ENCODE data around the gene ARHGEF10L. TPM values are rescaled to one million over a fixed set of nuclear protein-coding genes. Genes with fewer than 3 reads are reported as not detected.
A peak's percentile ranks its signal among the peaks of the same experiment; 100 is the strongest.

ARHGEF10L gene
- total RNA-seq, 1 donor from 2014 or later, result 24.0 TPM

- H3K27me3 Mint-ChIP-seq (ENCODE audit: unreplicated experiment), result no peaks in the 10 kb centered on the region
- no peak overlapping the region for H3K4me3 Mint-ChIP-seq (ENCODE audit: unreplicated experiment)
- DNase-seq (ENCODE audit: extremely low spot score, unreplicated experiment), result no peak
- no peaks in the 10 kb centered on the region for H3K9me3 Mint-ChIP-seq (ENCODE audit: unreplicated experiment)
- peaks cover 17% of the 10 kb centered on the region for H3K36me3 Mint-ChIP-seq (ENCODE audit: unreplicated experiment)
- no peak overlapping the region for H3K27ac Mint-ChIP-seq (ENCODE audit: unreplicated experiment)
- H3K4me1 Mint-ChIP-seq (ENCODE audit: unreplicated experiment), result peaks cover 9% of the 10 kb centered on the region
- TF ChIP-seq CTCF (IDR thresholded peaks at IDR 0.05), result no peak
Observed at GRCh38 chr1:17655169-17655568, 115.7 kb downstream of the ARHGEF10L start.

GRCh38 chr1:17655922-17656321, 116.4 kb downstream of the ARHGEF10L start:
- no peak for TF ChIP-seq CTCF (IDR thresholded peaks at IDR 0.05)
- H3K27me3 Mint-ChIP-seq (ENCODE audit: unreplicated experiment), result no peaks in the 10 kb centered on the region
- no peaks in the 10 kb centered on the region for H3K9me3 Mint-ChIP-seq (ENCODE audit: unreplicated experiment)
- H3K4me3 Mint-ChIP-seq (ENCODE audit: unreplicated experiment), result no peak overlapping the region
- H3K27ac Mint-ChIP-seq (ENCODE audit: unreplicated experiment), result no peak overlapping the region
- peaks cover 9% of the 10 kb centered on the region for H3K4me1 Mint-ChIP-seq (ENCODE audit: unreplicated experiment)
- no peak for DNase-seq (ENCODE audit: extremely low spot score, unreplicated experiment)
- H3K36me3 Mint-ChIP-seq (ENCODE audit: unreplicated experiment), result peaks cover 17% of the 10 kb centered on the region

GRCh38 chr1:17657436-17657835, 117.9 kb downstream of the ARHGEF10L start:
- no peak overlapping the region for H3K4me3 Mint-ChIP-seq (ENCODE audit: unreplicated experiment)
- H3K4me1 Mint-ChIP-seq (ENCODE audit: unreplicated experiment), result peaks cover 9% of the 10 kb centered on the region
- peaks cover 17% of the 10 kb centered on the region for H3K36me3 Mint-ChIP-seq (ENCODE audit: unreplicated experiment)
- no peak for TF ChIP-seq CTCF (IDR thresholded peaks at IDR 0.05)
- H3K9me3 Mint-ChIP-seq (ENCODE audit: unreplicated experiment), result no peaks in the 10 kb centered on the region
- no peak for DNase-seq (ENCODE audit: extremely low spot score, unreplicated experiment)
- H3K27me3 Mint-ChIP-seq (ENCODE audit: unreplicated experiment), result no peaks in the 10 kb centered on the region
- no peak overlapping the region for H3K27ac Mint-ChIP-seq (ENCODE audit: unreplicated experiment)

- no peaks in the 10 kb centered on the region for H3K27me3 Mint-ChIP-seq (ENCODE audit: unreplicated experiment)
- peaks cover 6% of the 10 kb centered on the region for H3K4me1 Mint-ChIP-seq (ENCODE audit: unreplicated experiment)
- DNase-seq (ENCODE audit: extremely low spot score, unreplicated experiment), result no peak
- no peak overlapping the region for H3K4me3 Mint-ChIP-seq (ENCODE audit: unreplicated experiment)
- no peaks in the 10 kb centered on the region for H3K9me3 Mint-ChIP-seq (ENCODE audit: unreplicated experiment)
- H3K36me3 Mint-ChIP-seq (ENCODE audit: unreplicated experiment), result peaks cover 17% of the 10 kb centered on the region
- TF ChIP-seq CTCF (IDR thresholded peaks at IDR 0.05), result no peak
- no peak overlapping the region for H3K27ac Mint-ChIP-seq (ENCODE audit: unreplicated experiment)
Observed at GRCh38 chr1:17658837-17659236, 119.3 kb downstream of the ARHGEF10L start.

- DNase-seq (ENCODE audit: extremely low spot score, unreplicated experiment), result peak; percentile 92
- no peak overlapping the region for H3K4me3 Mint-ChIP-seq (ENCODE audit: unreplicated experiment)
- no peaks in the 10 kb centered on the region for H3K27me3 Mint-ChIP-seq (ENCODE audit: unreplicated experiment)
- no peaks in the 10 kb centered on the region for H3K9me3 Mint-ChIP-seq (ENCODE audit: unreplicated experiment)
- peak; percentile 91 for TF ChIP-seq CTCF (IDR thresholded peaks at IDR 0.05)
- H3K27ac Mint-ChIP-seq (ENCODE audit: unreplicated experiment), result no peak overlapping the region
- no peaks in the 10 kb centered on the region for H3K4me1 Mint-ChIP-seq (ENCODE audit: unreplicated experiment)
- peaks cover 13% of the 10 kb centered on the region for H3K36me3 Mint-ChIP-seq (ENCODE audit: unreplicated experiment)
Observed at GRCh38 chr1:17661546-17662157, 122.2 kb downstream of the ARHGEF10L start.

All from osteocyte (in vitro differentiated cells).